ENCODE data around the gene TFE3.

The TFE3 gene

GRCh38 chrX:49030283-49030682, 12.9 kb downstream of the TFE3 start:
- no peak for DNase-seq (ENCODE audit: low spot score)
- in situ Hi-C loops (cut with MboI; ENCODE audit: low pct_unique_long_range_greater_than_20kb, low sequenced_read_pairs, unreplicated experiment) = no loop called here
- TF ChIP-seq, protein P1, sequence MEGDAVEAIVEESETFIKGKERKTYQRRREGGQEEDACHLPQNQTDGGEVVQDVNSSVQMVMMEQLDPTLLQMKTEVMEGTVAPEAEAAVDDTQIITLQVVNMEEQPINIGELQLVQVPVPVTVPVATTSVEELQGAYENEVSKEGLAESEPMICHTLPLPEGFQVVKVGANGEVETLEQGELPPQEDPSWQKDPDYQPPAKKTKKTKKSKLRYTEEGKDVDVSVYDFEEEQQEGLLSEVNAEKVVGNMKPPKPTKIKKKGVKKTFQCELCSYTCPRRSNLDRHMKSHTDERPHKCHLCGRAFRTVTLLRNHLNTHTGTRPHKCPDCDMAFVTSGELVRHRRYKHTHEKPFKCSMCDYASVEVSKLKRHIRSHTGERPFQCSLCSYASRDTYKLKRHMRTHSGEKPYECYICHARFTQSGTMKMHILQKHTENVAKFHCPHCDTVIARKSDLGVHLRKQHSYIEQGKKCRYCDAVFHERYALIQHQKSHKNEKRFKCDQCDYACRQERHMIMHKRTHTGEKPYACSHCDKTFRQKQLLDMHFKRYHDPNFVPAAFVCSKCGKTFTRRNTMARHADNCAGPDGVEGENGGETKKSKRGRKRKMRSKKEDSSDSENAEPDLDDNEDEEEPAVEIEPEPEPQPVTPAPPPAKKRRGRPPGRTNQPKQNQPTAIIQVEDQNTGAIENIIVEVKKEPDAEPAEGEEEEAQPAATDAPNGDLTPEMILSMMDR (IDR thresholded peaks at IDR 0.05; ENCODE audit: extremely low read depth, insufficient read depth, missing control alignments) = no peak

DNA sequence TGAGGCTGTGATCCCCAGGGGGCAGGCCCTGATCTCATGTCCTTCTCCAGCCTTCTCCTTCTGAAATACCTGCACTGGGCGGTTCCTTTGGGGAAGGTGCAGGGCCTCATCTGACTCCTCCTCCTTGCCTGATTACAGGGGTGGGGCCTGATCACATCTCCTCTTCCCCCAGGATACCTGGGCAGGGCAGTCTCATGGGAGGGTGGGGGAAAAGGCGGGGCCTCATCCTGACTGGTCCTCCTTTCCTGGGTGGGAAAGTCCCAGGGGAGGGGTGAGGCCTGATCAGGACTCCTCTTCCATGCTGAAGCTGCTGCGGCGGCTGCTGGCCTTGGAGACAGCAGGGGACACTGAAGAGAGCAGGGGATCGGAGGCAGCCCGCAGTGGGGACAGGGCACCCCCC, 13.3 kb downstream of the TFE3 start:
- in situ Hi-C loops (cut with MboI; ENCODE audit: low pct_unique_long_range_greater_than_20kb, low sequenced_read_pairs, unreplicated experiment) = no loop called here
- DNase-seq (ENCODE audit: low spot score) = no peak
- TF ChIP-seq, protein P1 (IDR thresholded peaks at IDR 0.05; ENCODE audit: extremely low read depth, insufficient read depth, missing control alignments) = no peak

DNA sequence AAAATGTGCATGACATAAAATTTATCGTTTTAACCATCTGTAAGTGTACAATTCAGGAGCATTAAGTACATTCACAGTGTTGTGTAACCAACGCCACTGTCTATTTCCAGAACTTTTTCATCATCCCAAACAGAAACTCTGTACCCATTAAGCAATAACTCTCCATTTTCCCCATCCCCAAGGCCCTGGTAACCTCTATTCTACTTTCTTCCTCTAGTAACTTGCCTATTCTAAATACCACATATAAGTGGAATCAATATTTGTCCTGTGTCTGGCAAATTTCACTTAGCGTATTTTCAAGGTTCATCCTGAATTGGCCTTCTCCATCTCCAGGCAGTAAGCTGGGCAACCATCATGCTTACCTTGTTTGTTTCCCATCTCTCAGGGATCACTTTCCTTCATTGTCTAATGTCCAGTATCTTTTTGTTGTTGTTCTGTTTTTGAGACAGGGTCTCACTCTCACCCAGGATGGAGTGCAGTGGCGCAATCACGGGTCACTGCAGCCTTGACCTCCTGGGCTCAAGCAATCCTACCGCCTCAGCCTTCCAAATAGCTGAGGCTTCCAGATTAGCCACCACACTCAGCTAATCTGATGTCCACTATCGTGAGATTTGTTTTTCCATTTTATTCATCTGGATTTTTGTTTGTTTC, 23.4 kb downstream of the TFE3 start:
- in situ Hi-C loops (cut with MboI; ENCODE audit: low pct_unique_long_range_greater_than_20kb, low sequenced_read_pairs, unreplicated experiment) = no loop called here
- TF ChIP-seq, protein P1 (IDR thresholded peaks at IDR 0.05; ENCODE audit: extremely low read depth, insufficient read depth, missing control alignments) = no peak

GRCh38 chrX:49019050-49019449, 24.1 kb downstream of the TFE3 start:
- DNase-seq (ENCODE audit: low spot score) = no peak
- in situ Hi-C loops (cut with MboI; ENCODE audit: low pct_unique_long_range_greater_than_20kb, low sequenced_read_pairs, unreplicated experiment) = no loop called here
- TF ChIP-seq, protein P1 (IDR thresholded peaks at IDR 0.05; ENCODE audit: extremely low read depth, insufficient read depth, missing control alignments) = no peak

More for the DNA sequence above, 23.4 kb downstream of the TFE3 start:
- DNase-seq (ENCODE audit: low spot score) = no peak

DNA sequence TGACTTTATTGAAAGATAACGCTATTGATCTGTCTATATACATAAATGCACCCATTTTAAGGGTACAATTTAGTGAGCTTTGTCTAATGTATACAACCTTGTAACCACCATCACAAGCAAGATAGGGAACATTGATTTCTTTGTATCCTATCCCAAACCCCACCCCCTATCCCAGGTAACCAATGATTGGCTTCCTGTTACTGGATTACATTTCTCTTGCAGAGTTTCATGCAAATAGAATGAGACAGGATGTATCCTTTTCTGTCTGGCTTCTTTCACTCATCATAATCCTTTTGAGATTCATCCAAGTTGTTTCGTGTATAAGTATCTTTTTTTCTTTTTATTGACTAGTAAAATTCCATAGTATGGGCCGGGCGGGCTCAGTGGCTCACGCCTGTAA, 39.5 kb downstream of the TFE3 start:
- DNase-seq (ENCODE audit: low spot score) = no peak
- TF ChIP-seq, protein P1 (IDR thresholded peaks at IDR 0.05; ENCODE audit: extremely low read depth, insufficient read depth, missing control alignments) = no peak
- in situ Hi-C loops (cut with MboI; ENCODE audit: low pct_unique_long_range_greater_than_20kb, low sequenced_read_pairs, unreplicated experiment) = no loop called here

GRCh38 chrX:49002091-49002935, 40.8 kb downstream of the TFE3 start, which contains the start of gene GRIPAP1:
Gene GRIPAP1 (minus strand): TSS chrX:49002264. CDS start chrX:49002229, 35 bp downstream.
- TF ChIP-seq, protein P1 (IDR thresholded peaks at IDR 0.05; ENCODE audit: extremely low read depth, insufficient read depth, missing control alignments) = no peak
- in situ Hi-C loops (cut with MboI; ENCODE audit: low pct_unique_long_range_greater_than_20kb, low sequenced_read_pairs, unreplicated experiment) = no loop called here
- peak; percentile 79 for DNase-seq (ENCODE audit: low spot score)
